GM21825 (cell line): ENCODE data around the gene PTPRE.

Experiments used
- ATAC-seq: cut with Tn5 transposase; IDR thresholded peaks from one replicate; pipeline ENCODE4 v1.9.1; 2021; ENCODE audit warnings: mild to moderate bottlenecking, moderate library complexity; ENCODE audit not compliant: unreplicated experiment

PTPRE gene

GRCh38 chr10:127923646-127924045 is 16.7 kb downstream of the PTPRE start:
- ATAC-seq: no peak

- no peak for ATAC-seq
Measured at GRCh38 chr10:127925471-127926207, 18.7 kb downstream of the PTPRE start.

GRCh38 chr10:127926455-127926854 is 19.6 kb downstream of the PTPRE start:
- no peak for ATAC-seq

- ATAC-seq: no peak
Measured at GRCh38 chr10:127928021-127928806, 21.3 kb downstream of the PTPRE start.

- no peak for ATAC-seq
Measured at GRCh38 chr10:127932521-127933270, 25.8 kb downstream of the PTPRE start.

- ATAC-seq: no peak
Measured at GRCh38 chr10:127933271-127933670, 26.4 kb downstream of the PTPRE start.

- no peak for ATAC-seq
Measured at GRCh38 chr10:127934383-127934782, 27.5 kb downstream of the PTPRE start.

GRCh38 chr10:127935071-127935561 is 28.2 kb downstream of the PTPRE start:
- ATAC-seq: no peak

GRCh38 chr10:127937069-127937468 is 30.2 kb downstream of the PTPRE start:
- ATAC-seq: no peak

- no peak for ATAC-seq
Measured at GRCh38 chr10:127937915-127938463, 31.1 kb downstream of the PTPRE start.

- ATAC-seq: no peak
Measured at GRCh38 chr10:127939786-127940330, 33.0 kb downstream of the PTPRE start.

- no peak for ATAC-seq
Measured at GRCh38 chr10:127940866-127941640, 34.1 kb downstream of the PTPRE start.

GRCh38 chr10:127942811-127943210 is 35.9 kb downstream of the PTPRE start:
- no peak for ATAC-seq

- no peak for ATAC-seq
Measured at GRCh38 chr10:127943336-127943910, 36.5 kb downstream of the PTPRE start.

GRCh38 chr10:127944256-127944655 is 37.4 kb downstream of the PTPRE start:
- ATAC-seq: no peak

GRCh38 chr10:127945341-127945758 is 38.4 kb downstream of the PTPRE start:
- ATAC-seq: no peak

GRCh38 chr10:127945948-127946711 is 39.2 kb downstream of the PTPRE start:
- ATAC-seq: no peak

GRCh38 chr10:127947211-127947610 is 40.3 kb downstream of the PTPRE start:
- no peak for ATAC-seq

GRCh38 chr10:127948791-127949190 is 41.9 kb downstream of the PTPRE start:
- no peak for ATAC-seq
